DND-41 (cell line): ENCODE results near the gene ERC2.

Experiments used
- EZH2 ChIP-seq: IDR thresholded peaks from 3 replicates; pipeline ENCODE4 v1.6.1; 2012; ENCODE audit warnings: borderline replicate concordance, low read depth, mild to moderate bottlenecking, moderate library complexity, low read length, inconsistent platforms; ENCODE audit not compliant: severe bottlenecking
- TF ChIP-seq, protein P1 (sequence below): IDR thresholded peaks from 2 replicates; pipeline ENCODE4 v1.5.1; 2012; ENCODE audit warnings: borderline replicate concordance, low read length, moderate library complexity, mild to moderate bottlenecking; ENCODE audit not compliant: poor library complexity, severe bottlenecking; ENCODE audit errors: extremely low read depth

DNA sequence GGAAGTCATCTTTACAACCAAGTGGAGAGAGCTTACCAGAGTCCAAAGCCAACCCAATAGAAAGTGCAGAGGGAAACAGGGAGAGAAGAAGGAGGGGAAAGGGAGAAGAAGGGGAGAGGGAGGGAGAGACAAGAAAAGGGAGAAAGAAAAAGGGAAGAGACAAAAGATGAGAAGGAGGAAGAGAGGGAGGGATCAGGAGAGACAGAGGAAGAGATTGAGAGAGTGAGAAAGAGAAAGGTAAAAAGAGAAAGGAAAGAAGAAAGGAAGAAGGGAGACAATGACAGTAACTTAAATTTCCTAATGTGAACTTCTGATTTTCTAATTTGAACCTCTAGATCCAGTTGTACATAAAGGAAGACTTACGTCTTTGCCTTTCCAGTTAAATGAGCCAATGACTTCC lies 960.5 kb downstream of the ERC2 start:
- TF ChIP-seq, protein P1, sequence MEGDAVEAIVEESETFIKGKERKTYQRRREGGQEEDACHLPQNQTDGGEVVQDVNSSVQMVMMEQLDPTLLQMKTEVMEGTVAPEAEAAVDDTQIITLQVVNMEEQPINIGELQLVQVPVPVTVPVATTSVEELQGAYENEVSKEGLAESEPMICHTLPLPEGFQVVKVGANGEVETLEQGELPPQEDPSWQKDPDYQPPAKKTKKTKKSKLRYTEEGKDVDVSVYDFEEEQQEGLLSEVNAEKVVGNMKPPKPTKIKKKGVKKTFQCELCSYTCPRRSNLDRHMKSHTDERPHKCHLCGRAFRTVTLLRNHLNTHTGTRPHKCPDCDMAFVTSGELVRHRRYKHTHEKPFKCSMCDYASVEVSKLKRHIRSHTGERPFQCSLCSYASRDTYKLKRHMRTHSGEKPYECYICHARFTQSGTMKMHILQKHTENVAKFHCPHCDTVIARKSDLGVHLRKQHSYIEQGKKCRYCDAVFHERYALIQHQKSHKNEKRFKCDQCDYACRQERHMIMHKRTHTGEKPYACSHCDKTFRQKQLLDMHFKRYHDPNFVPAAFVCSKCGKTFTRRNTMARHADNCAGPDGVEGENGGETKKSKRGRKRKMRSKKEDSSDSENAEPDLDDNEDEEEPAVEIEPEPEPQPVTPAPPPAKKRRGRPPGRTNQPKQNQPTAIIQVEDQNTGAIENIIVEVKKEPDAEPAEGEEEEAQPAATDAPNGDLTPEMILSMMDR, result no peak
- no peak for TF ChIP-seq EZH2
